HEK293 (cell line): ENCODE data around the gene TMEM106A.

ENCODE experiments used
- ATF2 ChIP-seq: fragments of 450-650 bp; formaldehyde crosslinking; IDR thresholded peaks from 2 replicates; pipeline ENCODE4 v1.5.1; 2016; ENCODE audit warnings: missing biosample characterization, missing genetic modification characterization, low read depth
- GLIS1 ChIP-seq: fragments of 450-650 bp; formaldehyde crosslinking; IDR thresholded peaks from 2 replicates; pipeline ENCODE4 v1.5.1; 2016; ENCODE audit warnings: missing biosample characterization, missing genetic modification characterization
- HOXD13 ChIP-seq: sonication (generic); formaldehyde crosslinking; IDR thresholded peaks from 2 replicates; pipeline ENCODE4 v1.8.0; 2022; ENCODE audit warnings: missing genetic modification reagents, borderline replicate concordance
- KLF7 ChIP-seq: fragments of 450-650 bp; formaldehyde crosslinking; IDR thresholded peaks from 2 replicates; pipeline ENCODE4 v1.5.1; 2016; ENCODE audit warnings: missing biosample characterization, missing genetic modification characterization, borderline replicate concordance
- KLF8 ChIP-seq: fragments of 450-650 bp; formaldehyde crosslinking; IDR thresholded peaks from 2 replicates; pipeline ENCODE4 v1.5.1; 2016; ENCODE audit warnings: missing biosample characterization, missing genetic modification characterization
- MYNN ChIP-seq: fragments of 450-650 bp; formaldehyde crosslinking; IDR thresholded peaks from 2 replicates; pipeline ENCODE4 v1.5.1; 2016; ENCODE audit warnings: missing biosample characterization, missing genetic modification characterization, borderline replicate concordance
- OSR2 ChIP-seq: fragments of 450-650 bp; formaldehyde crosslinking; IDR thresholded peaks from 2 replicates; pipeline ENCODE4 v1.5.1; 2016; ENCODE audit warnings: missing biosample characterization, missing genetic modification characterization
- SCRT2 ChIP-seq: fragments of 450-650 bp; formaldehyde crosslinking; IDR thresholded peaks from 2 replicates; pipeline ENCODE4 v1.5.1; 2016; ENCODE audit warnings: missing biosample characterization, missing genetic modification characterization
- SP2 ChIP-seq: fragments of 450-650 bp; formaldehyde crosslinking; IDR thresholded peaks from 2 replicates; pipeline ENCODE4 v1.5.1; 2016; ENCODE audit warnings: missing biosample characterization, missing genetic modification characterization
- SP7 ChIP-seq: fragments of 450-650 bp; formaldehyde crosslinking; IDR thresholded peaks from 2 replicates; pipeline ENCODE4 v1.5.1; 2016; ENCODE audit warnings: missing biosample characterization, missing genetic modification characterization
- TCF7L2 ChIP-seq: IDR thresholded peaks from 2 replicates; pipeline ENCODE4 v1.6.1; 2011; ENCODE audit warnings: low read depth, mild to moderate bottlenecking, inconsistent platforms, low read length, moderate library complexity, borderline replicate concordance
- ZBTB11 ChIP-seq: fragments of 450-650 bp; formaldehyde crosslinking; conservative IDR thresholded peaks from 2 replicates; pipeline ENCODE4 v1.5.1; 2016; ENCODE audit warnings: low read depth, missing biosample characterization, missing genetic modification characterization
- ZEB2 ChIP-seq: fragments of 450-650 bp; formaldehyde crosslinking; IDR thresholded peaks from 2 replicates; pipeline ENCODE4 v1.5.1; 2016; ENCODE audit warnings: missing biosample characterization, missing genetic modification characterization
- ZNF114 ChIP-seq: fragments of 450-650 bp; formaldehyde crosslinking; IDR thresholded peaks from 2 replicates; pipeline ENCODE4 v1.5.0; 2017; ENCODE audit warnings: missing biosample characterization, missing genetic modification characterization
- ZNF121 ChIP-seq: fragments of 450-650 bp; formaldehyde crosslinking; IDR thresholded peaks from 2 replicates; pipeline ENCODE4 v1.5.1; 2016; ENCODE audit warnings: missing biosample characterization, missing genetic modification characterization
- ZNF202 ChIP-seq: fragments of 450-650 bp; formaldehyde crosslinking; IDR thresholded peaks from 2 replicates; pipeline ENCODE4 v1.5.1; 2016; ENCODE audit warnings: missing biosample characterization, missing genetic modification characterization, borderline replicate concordance
- ZNF248 ChIP-seq: fragments of 450-650 bp; formaldehyde crosslinking; IDR thresholded peaks from 2 replicates; pipeline ENCODE4 v1.5.1; 2017; ENCODE audit warnings: missing biosample characterization, missing genetic modification characterization
- ZNF311 ChIP-seq: fragments of 450-650 bp; formaldehyde crosslinking; IDR thresholded peaks from 2 replicates; pipeline ENCODE4 v1.5.1; 2017; ENCODE audit warnings: missing biosample characterization, missing genetic modification characterization, borderline replicate concordance
- ZNF335 ChIP-seq: fragments of 450-650 bp; formaldehyde crosslinking; conservative IDR thresholded peaks from 2 replicates; pipeline ENCODE4 v1.5.1; 2016; ENCODE audit warnings: missing biosample characterization, missing genetic modification characterization
- ZNF341 ChIP-seq: fragments of 450-650 bp; formaldehyde crosslinking; IDR thresholded peaks from 2 replicates; pipeline ENCODE4; 2016; ENCODE audit warnings: low read depth, missing biosample characterization, missing genetic modification characterization
- ZNF354C ChIP-seq: fragments of 450-650 bp; formaldehyde crosslinking; IDR thresholded peaks from 2 replicates; pipeline ENCODE4 v1.5.1; 2016; ENCODE audit warnings: missing biosample characterization, missing genetic modification characterization, low read depth, borderline replicate concordance
- ZNF544 ChIP-seq: fragments of 450-650 bp; formaldehyde crosslinking; IDR thresholded peaks from 2 replicates; pipeline ENCODE4 v1.5.0; 2017; ENCODE audit warnings: missing biosample characterization, missing genetic modification characterization
- ZNF555 ChIP-seq: fragments of 450-650 bp; formaldehyde crosslinking; conservative IDR thresholded peaks from 2 replicates; pipeline ENCODE4 v1.5.1; 2017; ENCODE audit warnings: missing biosample characterization, mild to moderate bottlenecking, missing genetic modification characterization, inconsistent platforms
- ZNF560 ChIP-seq: fragments of 450-650 bp; formaldehyde crosslinking; IDR thresholded peaks from 2 replicates; pipeline ENCODE4 v1.5.1; 2017; ENCODE audit warnings: missing biosample characterization, missing genetic modification characterization, borderline replicate concordance
- ZNF585B ChIP-seq: fragments of 450-650 bp; formaldehyde crosslinking; IDR thresholded peaks from 2 replicates; pipeline ENCODE4 v1.5.1; 2016; ENCODE audit warnings: missing biosample characterization, missing genetic modification characterization
- ZNF600 ChIP-seq: fragments of 450-650 bp; formaldehyde crosslinking; IDR thresholded peaks from 2 replicates; pipeline ENCODE4 v1.5.1; 2016; ENCODE audit warnings: missing biosample characterization, missing genetic modification characterization
- ZNF639 ChIP-seq: fragments of 450-650 bp; formaldehyde crosslinking; IDR thresholded peaks from 2 replicates; pipeline ENCODE4 v1.5.1; 2016; ENCODE audit warnings: missing biosample characterization, missing genetic modification characterization
- ZNF677 ChIP-seq: fragments of 450-650 bp; IDR thresholded peaks from 2 replicates; pipeline ENCODE4 v1.5.0; 2018; ENCODE audit warnings: missing biosample characterization, mild to moderate bottlenecking, missing genetic modification characterization, moderate library complexity
- ZNF692 ChIP-seq: fragments of 450-650 bp; formaldehyde crosslinking; IDR thresholded peaks from 2 replicates; pipeline ENCODE4 v1.5.1; 2016; ENCODE audit warnings: missing biosample characterization, missing genetic modification characterization
- ZNF768 ChIP-seq: fragments of 450-650 bp; formaldehyde crosslinking; IDR thresholded peaks from 2 replicates; pipeline ENCODE4 v1.5.1; 2018; ENCODE audit warnings: missing biosample characterization, mild to moderate bottlenecking, missing genetic modification characterization
- ZNF791 ChIP-seq: fragments of 450-650 bp; formaldehyde crosslinking; IDR thresholded peaks from 2 replicates; pipeline ENCODE4 v1.5.1; 2016; ENCODE audit warnings: missing biosample characterization, missing genetic modification characterization
- TF ChIP-seq, protein P1 (sequence below): fragments of 450-650 bp; formaldehyde crosslinking; IDR thresholded peaks from 2 replicates; pipeline ENCODE4 v1.5.1; 2016; ENCODE audit warnings: missing biosample characterization, missing genetic modification characterization

TMEM106A gene

GRCh38 chr17:43170140-43170765, 41.4 kb upstream of the TMEM106A start (continued):
- TF ChIP-seq ZNF692 (tag by site-specific recombination) (no peak), ZEB2 (peak; percentile 47), SCRT2 (no peak), ZNF335 (tag by site-specific recombination) (peak; percentile 91), SP7 (no peak), ZBTB11 (tag by site-specific recombination) (peak; percentile 61), MYNN (tag by site-specific recombination) (no peak), HOXD13 (CRISPR knock-in tag) (no peak), ZNF639 (0 out of 2 replicates have a peak, but pooled peaks have one; percentile 41), SP2 (tag by site-specific recombination) (peak; percentile 90), ZNF121 (tag by site-specific recombination) (no peak; the same call in 1 of the 2 replicates), ZNF768 (tag by site-specific recombination) (no peak), GLIS1 (tag by site-specific recombination) (no peak), KLF7 (no peak), ATF2 (tag by site-specific recombination) (peak; percentile 96), ZNF555 (tag by site-specific recombination) (no peak), ZNF354C (no peak), ZNF600 (tag by site-specific recombination) (no peak; the same call in 1 of the 2 replicates), ZNF677 (tag by site-specific recombination) (no peak), ZNF791 (tag by site-specific recombination) (no peak), TCF7L2 (no peak), ZNF202 (tag by site-specific recombination) (no peak), ZNF114 (no peak), ZNF248 (no peak), ZNF560 (tag by site-specific recombination) (no peak), ZNF341 (tag by site-specific recombination) (0 out of 2 replicates have a peak, but pooled peaks have one; percentile 48), ZNF585B (no peak), OSR2 (tag by site-specific recombination) (no peak), ZNF311 (tag by site-specific recombination) (no peak), ZNF544 (tag by site-specific recombination) (no peak), KLF8 (tag by site-specific recombination) (peak; percentile 36; the same call in 1 of the 2 replicates)
- TF ChIP-seq, protein P1, sequence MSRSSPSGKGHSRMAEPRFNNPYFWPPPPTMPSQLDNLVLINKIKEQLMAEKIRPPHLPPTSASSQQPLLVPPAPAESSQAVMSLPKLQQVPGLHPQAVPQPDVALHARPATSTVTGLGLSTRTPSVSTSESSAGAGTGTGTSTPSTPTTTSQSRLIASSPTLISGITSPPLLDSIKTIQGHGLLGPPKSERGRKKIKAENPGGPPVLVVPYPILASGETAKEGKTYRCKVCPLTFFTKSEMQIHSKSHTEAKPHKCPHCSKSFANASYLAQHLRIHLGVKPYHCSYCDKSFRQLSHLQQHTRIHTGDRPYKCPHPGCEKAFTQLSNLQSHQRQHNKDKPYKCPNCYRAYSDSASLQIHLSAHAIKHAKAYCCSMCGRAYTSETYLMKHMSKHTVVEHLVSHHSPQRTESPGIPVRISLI (tag by site-specific recombination): no peak
